Activated CD4-positive, alpha-beta T cell treated with anti-CD3 and anti-CD28 coated beads, Interleukin-2, amount 50 U/mL, for 16 hours (primary cell): ENCODE measurements around the gene ZCCHC14.

Experiments used
- DNase-seq: peaks from one replicate; pipeline ENCODE4 v3.0.0-alpha.2; 2020

Gene ZCCHC14

DNA sequence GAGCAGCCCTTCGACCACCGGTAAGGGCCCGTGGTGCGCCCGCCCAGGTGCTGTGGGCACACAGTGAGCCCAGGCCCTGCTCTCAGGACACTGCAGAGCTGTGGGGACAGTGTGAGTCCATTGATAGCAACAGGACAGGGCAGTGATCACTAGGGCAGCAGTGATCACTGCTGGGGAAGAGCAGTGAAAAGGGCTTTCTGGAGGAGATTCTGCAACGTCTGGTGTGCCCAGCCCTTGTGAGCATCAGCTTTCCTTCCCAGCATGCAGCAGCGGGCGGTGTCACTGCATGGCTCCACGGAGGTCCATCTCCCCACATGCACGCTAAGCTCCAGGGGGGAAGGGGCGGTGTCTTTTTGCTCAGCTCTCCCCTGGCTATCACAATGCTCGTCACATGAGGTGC, 68.6 kb downstream of the ZCCHC14 start:
- no peak for DNase-seq

GRCh38 chr16:87423429-87423828, 69.4 kb downstream of the ZCCHC14 start:
- no peak for DNase-seq

DNA sequence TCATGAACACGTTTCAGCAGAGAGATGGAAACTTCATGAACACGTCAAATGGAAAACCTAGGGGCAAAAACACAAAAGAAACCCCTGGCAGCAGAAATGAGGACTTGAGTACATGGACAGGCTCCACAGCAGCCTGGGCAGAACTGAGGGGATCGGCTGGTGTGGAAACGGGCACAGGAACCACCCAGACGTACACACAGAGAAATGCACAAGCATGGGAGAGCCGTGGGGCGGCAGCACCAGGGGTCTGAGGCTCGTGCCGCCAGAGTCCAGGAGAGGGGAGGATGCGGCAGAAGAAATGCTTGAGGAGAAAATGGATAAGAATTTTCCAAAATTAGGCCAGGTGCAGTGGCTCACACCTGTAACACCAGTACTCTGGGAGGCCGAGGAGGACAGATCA, 70.7 kb downstream of the ZCCHC14 start:
- DNase-seq, result no peak

DNA sequence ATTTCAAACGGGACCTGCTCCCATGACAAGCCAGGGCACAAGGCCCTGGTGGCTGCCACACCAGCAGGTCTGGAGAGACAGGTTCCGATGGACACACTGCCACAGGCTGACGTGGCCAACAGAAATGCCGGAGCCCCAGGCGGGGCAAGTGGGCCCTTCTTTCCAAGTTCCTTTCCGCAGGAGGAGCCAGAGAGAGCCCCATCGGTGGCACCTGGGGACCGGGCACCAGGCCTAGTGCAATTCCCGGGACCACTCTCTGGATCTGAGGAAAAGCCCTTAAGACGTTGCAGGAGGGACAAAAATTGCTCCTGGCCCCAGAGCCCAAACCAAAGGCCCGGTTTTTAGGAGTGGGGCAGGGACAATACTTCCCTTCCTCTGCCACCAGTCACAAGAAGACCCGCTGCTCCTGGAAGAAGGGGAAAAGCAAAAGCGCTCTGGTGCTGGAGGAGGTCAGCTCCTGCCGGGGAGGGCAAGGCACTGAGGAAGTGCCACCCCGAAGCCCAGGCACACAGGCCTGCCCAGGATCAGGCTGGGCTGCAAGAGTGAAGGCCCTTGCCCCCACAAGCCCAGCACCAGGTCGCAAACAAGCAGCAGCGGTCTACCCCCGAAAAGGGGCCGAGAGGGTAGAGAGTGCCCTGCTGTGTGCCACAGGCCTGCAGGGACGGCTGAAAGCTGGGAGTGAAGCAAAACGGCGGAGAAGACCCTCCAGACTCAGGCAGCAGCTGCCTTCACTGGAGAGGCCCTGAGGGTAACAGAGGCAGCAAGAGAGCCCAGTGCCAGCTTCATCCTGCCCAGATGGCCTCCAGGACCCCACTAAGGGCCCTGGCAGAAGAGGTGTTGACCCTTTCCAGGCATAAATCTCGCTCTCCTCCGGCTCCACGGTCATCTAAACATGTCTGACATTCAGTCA, 71.6 kb downstream of the ZCCHC14 start:
- DNase-seq, result no peak

DNA sequence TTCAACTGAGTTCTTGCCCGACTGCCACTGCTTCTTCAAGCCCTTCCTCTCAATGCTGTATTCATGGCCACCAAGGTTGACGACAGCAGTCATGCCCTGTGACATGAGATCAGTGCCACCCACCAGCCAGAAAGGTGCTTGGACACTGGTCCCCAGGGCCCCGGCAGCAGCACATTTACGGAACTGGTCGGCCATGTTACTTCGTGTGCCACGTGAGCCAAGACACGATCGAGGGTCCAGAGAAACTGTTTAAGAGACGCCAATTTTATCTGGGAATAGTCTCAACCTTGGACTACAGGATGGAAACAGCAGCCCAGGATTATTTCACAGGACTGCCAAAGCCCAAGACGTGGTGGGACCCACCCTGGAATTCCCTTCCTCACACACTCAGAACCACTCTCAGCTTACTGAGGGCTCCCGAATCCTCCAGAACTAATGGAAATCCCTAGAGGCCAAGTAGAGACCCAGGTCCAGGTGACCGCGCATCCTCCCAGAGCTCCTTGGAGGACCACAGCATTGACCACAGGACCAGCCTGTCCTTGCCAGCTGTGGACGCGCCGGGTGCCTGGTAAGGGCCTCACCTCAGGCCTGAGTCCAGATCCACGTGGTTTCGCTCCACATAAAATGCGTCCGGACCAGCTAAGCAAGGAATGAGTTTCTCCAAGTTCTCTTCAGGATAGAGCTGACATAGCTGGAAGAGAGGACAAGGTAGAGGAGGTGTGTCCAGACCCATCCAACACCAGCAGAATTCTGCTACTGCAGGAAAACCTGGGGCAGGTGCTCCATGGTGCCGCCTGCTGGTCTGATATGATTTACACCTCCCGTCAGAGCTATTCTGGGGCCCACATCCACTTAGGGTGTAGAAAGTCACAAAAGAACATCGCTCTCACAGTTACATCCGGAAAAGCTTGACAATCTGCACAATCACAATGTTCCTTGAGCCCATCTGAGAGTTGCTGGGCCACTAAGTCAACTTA, 72.5 kb downstream of the ZCCHC14 start:
- no peak for DNase-seq

- no peak for DNase-seq
Observed at GRCh38 chr16:87418644-87419043, 74.2 kb downstream of the ZCCHC14 start.

DNA sequence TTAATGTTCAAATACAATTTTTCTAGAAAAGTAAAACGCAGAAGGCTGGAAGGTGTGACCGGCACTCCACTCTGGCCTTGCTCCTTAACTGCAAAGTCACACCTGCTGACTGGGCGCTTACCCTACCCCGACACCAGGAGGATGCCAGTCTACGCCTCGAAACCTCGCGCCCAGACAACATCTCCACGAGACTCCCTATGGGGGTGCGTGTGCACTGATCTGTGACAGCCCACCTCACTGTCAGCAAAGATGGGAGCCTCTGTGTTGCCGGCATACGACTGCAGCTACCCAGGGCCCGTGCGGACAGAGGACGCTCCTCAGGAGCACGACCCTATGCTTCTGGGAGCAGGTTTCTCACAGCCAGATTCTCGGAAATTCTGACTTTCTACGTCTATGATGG, 74.6 kb downstream of the ZCCHC14 start:
- no peak for DNase-seq

GRCh38 chr16:87417528-87417910, 75.3 kb downstream of the ZCCHC14 start:
- no peak for DNase-seq

DNA sequence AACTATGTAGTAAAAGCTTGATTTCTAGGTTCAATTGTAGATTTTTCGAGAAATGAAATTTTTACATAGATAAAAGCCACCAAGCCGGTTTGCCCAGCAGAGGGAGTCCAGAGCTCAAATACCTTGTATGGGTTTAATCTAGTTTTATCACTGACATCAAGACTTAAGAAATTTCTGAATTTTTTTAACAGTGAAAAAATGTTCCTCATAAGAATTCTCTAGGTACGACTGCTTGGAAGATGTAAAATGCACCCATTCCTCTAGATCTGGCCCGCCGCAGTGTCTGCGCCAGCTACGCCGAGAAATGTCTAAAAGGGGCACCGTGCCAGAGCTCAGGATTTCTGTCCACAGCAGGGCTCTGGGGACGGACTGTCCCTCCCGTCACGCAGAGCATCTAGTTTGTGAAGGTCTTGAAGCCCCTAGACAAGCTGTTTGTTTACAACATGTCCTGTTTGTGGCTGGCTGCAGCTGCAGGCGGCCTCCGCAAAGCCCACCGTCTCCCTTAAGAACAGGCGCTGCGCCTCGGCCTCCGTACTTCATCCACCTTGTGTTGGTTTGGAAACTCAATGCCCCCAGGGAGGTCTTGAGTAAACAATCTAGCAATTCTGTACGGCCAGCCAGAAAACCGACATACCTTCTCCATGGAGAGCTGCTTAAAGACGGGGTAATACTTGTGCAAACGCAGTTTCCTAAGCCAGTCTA, 75.8 kb downstream of the ZCCHC14 start:
- DNase-seq, result peak; percentile 16

- no peak for DNase-seq
Observed at GRCh38 chr16:87415441-87415840, 77.4 kb downstream of the ZCCHC14 start.

- DNase-seq, result peak; percentile 62
Observed at GRCh38 chr16:87414251-87414680, 78.6 kb downstream of the ZCCHC14 start.

- DNase-seq, result no peak
Observed at GRCh38 chr16:87412996-87413421, 79.8 kb downstream of the ZCCHC14 start.

GRCh38 chr16:87412371-87412995, 80.3 kb downstream of the ZCCHC14 start:
- DNase-seq, result no peak

DNA sequence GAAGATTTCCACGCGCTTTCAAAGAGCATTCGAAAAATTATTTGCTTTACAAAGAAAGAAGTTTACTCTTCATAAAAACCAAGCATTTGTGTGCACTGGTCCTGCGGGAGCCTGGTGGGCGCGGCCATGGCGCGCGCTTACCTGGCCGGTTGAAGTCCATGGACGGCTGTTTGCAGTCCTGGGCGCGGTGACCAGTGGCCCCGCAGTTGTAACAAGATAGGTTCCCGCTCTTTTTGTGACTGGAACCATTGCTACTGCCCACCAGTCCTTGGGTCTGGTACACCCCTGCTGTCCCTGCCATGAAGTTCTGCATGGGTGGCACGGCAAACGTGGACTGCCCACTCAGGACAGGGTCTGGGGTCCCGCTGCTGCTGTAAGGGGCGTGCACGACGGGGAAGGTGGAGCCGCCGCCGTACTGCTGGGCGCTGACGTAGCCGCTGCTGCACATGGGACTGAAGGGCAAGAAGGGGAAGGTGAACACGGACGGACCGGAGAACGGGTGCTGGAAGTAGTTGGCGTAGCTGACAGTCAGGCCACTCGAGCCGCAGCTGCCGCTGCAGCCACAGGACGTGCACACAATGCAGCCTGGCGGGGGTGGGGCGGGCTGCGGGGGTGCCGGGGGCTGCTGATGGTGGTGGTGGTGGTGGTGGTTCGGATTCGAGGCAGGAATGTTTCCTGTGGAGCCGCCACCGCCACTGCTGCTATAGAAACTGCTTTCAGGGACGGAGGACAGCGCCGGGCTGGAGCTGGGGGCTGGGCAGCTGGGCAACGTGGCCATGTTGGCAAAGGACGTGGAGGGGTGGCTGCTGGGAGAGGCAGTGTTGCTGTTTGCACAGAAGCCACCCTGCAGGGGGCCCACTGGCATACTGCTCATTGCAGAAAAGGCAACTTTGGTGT, 81.2 kb downstream of the ZCCHC14 start:
- DNase-seq, result no peak

DNA sequence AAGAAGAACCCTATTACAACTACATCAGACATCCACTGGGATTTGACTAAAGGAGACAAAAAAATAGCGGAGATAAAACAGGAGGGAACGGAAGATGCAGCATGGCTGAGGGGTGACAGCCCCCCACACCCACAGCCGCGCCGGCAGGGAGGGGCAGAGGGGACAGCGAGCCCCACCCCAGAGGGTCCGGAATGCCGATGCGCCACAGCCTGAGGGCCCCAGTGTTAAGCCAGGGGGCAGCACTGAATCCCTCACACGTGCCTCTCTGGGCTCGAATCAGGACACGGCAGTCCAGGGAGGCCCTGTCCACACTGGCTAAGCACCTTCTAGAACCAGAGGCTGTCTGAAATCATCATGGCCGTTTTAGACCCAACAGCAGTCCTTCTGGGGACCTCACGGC, 81.9 kb downstream of the ZCCHC14 start:
- DNase-seq, result no peak

- DNase-seq, result no peak
Observed at GRCh38 chr16:87410530-87410929, 82.3 kb downstream of the ZCCHC14 start.

DNA sequence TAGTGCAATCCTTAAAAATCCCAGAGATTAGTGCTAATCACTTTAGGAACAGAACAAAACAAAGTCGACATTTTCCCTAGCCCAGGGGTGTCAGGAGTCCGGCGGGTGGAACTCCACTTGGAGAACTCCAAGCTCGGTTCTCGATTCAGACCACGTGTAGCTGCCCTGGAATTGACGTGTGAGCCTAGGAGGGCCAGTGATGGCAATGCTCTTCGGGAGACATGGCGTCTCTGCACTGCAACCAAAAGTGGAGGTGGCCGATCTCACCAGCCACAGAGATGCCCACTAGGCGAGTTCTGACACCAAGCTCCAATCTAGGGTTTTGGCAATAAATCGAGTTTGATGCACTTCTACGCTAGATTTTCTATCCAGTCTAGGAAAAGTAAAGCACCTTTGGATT, 83.0 kb downstream of the ZCCHC14 start:
- no peak for DNase-seq

DNA sequence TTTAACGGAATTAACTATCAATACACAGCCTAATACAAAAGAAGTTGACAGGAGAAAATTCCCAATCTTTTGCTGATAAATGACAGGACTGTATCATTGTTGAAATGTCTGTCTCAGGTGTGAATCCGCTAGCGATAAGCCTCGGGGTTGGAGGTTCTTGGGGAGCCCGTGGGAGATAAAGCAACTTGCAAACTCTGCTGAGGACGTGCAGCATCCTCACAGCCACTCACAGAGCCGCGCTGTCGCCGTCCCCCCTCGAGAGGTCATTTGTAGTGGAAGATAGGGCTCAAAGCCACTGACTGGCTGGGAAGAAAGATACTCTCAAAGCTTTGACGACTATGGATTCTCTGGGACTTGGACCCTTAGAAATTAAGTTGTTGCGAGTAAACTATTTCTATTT, 83.7 kb downstream of the ZCCHC14 start:
- DNase-seq, result no peak

DNA sequence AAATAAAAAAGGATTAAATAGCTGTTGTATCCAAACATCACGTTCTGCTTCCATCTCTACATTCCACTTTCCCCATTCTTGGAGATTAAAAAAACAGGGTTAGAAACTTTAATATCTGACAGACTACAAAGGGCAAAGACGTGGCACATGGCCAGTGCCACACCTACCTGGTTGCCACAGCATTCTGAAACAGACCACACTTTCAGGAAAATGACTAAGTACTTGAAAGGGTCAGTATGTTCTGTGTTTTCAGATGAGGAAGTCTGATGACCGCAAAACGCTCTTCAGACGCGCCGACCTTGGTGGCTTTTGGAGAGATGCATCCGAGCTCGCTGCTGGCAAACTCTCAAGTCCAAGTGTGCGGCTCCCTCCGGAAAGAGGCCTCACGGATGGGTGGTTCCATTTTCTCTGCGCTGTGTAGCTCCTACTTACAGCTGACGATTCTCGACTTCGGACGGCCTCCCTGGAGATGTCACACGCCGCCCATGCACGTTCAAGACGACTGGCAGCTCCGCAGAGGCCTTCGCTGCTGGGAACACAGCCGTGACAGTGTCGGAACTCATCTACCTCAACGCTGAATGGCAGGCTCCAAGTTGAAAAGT, 85.2 kb downstream of the ZCCHC14 start:
- peak; percentile 24 for DNase-seq

GRCh38 chr16:87406495-87407088, 86.2 kb downstream of the ZCCHC14 start:
- DNase-seq, result no peak
